Neural cell (in vitro differentiated cells): ENCODE measurements around the gene SLC16A12. TPM values are rescaled to one million over a fixed set of nuclear protein-coding genes. Genes with fewer than 3 reads are reported as not detected.

Source experiments
- H2AFZ ChIP-seq: fragments of 200-600, 300-800 bp; sonication (generic), shearing (Covaris generic); 2 replicates; pipeline ENCODE4 v1.6.0; 2014; ENCODE audit warnings: low read depth, mild to moderate bottlenecking, antibody characterized with exemption, low read length, moderate library complexity
- H3F3A ChIP-seq: fragments of 200-600 bp; shearing (Covaris generic); 2 replicates; pipeline ENCODE4 v1.6.1; 2016; ENCODE audit warnings: mild to moderate bottlenecking, moderate library complexity, mixed read lengths, antibody characterized with exemption, low read length; ENCODE audit not compliant: insufficient read depth, poor library complexity, severe bottlenecking
- H3K27ac ChIP-seq: fragments of 200-600, 300-800 bp; sonication (generic), shearing (Covaris generic); 2 replicates; pipeline ENCODE4 v1.5.1; 2014; ENCODE audit warnings: mild to moderate bottlenecking, low read length, moderate library complexity
- H3K27me3 ChIP-seq: fragments of 300-800, 200-600 bp; sonication (generic), shearing (Covaris generic); 2 replicates; pipeline ENCODE4 v1.6.0; 2014; ENCODE audit warnings: mild to moderate bottlenecking, low read depth, low read length, moderate library complexity; ENCODE audit not compliant: insufficient read depth
- H3K36me3 ChIP-seq: fragments of 300-800, 200-600 bp; sonication (generic), shearing (Covaris generic); 2 replicates; pipeline ENCODE4 v1.5.1; 2014; ENCODE audit warnings: mild to moderate bottlenecking, antibody characterized with exemption, low read length, moderate library complexity; ENCODE audit not compliant: insufficient read depth
- H3K4me2 ChIP-seq: fragments of 300-800, 200-600 bp; sonication (generic), shearing (Covaris generic); 2 replicates; pipeline ENCODE4 v1.6.0; 2014; ENCODE audit warnings: mild to moderate bottlenecking, low read length
- H3K4me3 ChIP-seq: fragments of 300-800, 200-600 bp; sonication (generic), shearing (Covaris generic); 2 replicates; pipeline ENCODE4 v1.5.1; 2014; ENCODE audit warnings: mild to moderate bottlenecking, low read length, moderate library complexity
- H3K79me2 ChIP-seq: fragments of 200-600 bp; shearing (Covaris generic); replicated peaks from 2 replicates; pipeline ENCODE4 v1.6.0; 2014; ENCODE audit warnings: mild to moderate bottlenecking, low read length, moderate library complexity; ENCODE audit not compliant: insufficient read depth
- H3K9ac ChIP-seq: fragments of 300-800, 200-600 bp; sonication (generic), shearing (Covaris generic); 2 replicates; pipeline ENCODE4 v1.6.1; 2016; ENCODE audit warnings: mild to moderate bottlenecking, low read length, mixed read lengths
- H3K9me2 ChIP-seq: fragments of 200-600 bp; shearing (Covaris generic); 2 replicates; pipeline ENCODE4 v1.6.1; 2016; ENCODE audit warnings: mild to moderate bottlenecking, low read length, mixed read lengths; ENCODE audit not compliant: insufficient read depth
- H3K9me3 ChIP-seq: fragments of 200-600, 300-800 bp; sonication (generic), shearing (Covaris generic); 2 replicates; pipeline ENCODE4 v1.6.1; 2016; ENCODE audit warnings: mild to moderate bottlenecking, mixed run types, low read length, moderate library complexity, mixed read lengths
- H4K20me1 ChIP-seq: fragments of 200-600 bp; shearing (Covaris generic); 2 replicates; pipeline ENCODE4 v1.6.1; 2016; ENCODE audit warnings: mild to moderate bottlenecking, mixed run types; ENCODE audit not compliant: insufficient read depth
- EP300 ChIP-seq: fragments of 450-650 bp; conservative IDR thresholded peaks from 2 replicates; pipeline ENCODE4 v1.6.1; 2014; ENCODE audit warnings: antibody characterized with exemption, mild to moderate bottlenecking, moderate library complexity; ENCODE audit not compliant: poor library complexity, severe bottlenecking
- EZH2 ChIP-seq: fragments of 200-600, 300-800 bp; shearing (Covaris generic), sonication (generic); IDR thresholded peaks from 2 replicates; pipeline ENCODE4 v1.6.1; 2014; ENCODE audit warnings: antibody characterized with exemption, low read length, borderline replicate concordance, mild to moderate bottlenecking; ENCODE audit not compliant: insufficient read depth, poor library complexity, severe bottlenecking
- MXI1 ChIP-seq: fragments of 450-650 bp; conservative IDR thresholded peaks from 2 replicates; pipeline ENCODE4 v1.6.1; 2014; ENCODE audit warnings: antibody characterized with exemption, mild to moderate bottlenecking; ENCODE audit not compliant: poor library complexity, severe bottlenecking
- POLR2AphosphoS5 ChIP-seq: IDR thresholded peaks from 2 replicates; pipeline ENCODE4 v1.6.1; 2012
- RAD21 ChIP-seq: fragments of 450-650 bp; conservative IDR thresholded peaks from 2 replicates; pipeline ENCODE4 v1.6.1; 2014; ENCODE audit warnings: antibody characterized with exemption, mild to moderate bottlenecking, moderate library complexity
- SMC3 ChIP-seq: fragments of 450-650 bp; conservative IDR thresholded peaks from 2 replicates; pipeline ENCODE4 v1.6.1; 2014; ENCODE audit warnings: antibody characterized with exemption, mild to moderate bottlenecking, moderate library complexity; ENCODE audit not compliant: poor library complexity
- TAF1 ChIP-seq: IDR thresholded peaks from 2 replicates; pipeline ENCODE4 v1.6.1; 2012; ENCODE audit warnings: low read depth
- polyA plus RNA-seq: library from polyadenylated mRNA; depleted of rRNA; stranded (reverse); fragments of >200 nt; gene quantifications from 2 replicates; pipeline ENCODE4 v1.2.3, GENCODE V29; 2014
- TF ChIP-seq, protein P1 (sequence below): IDR thresholded peaks from 2 replicates; pipeline ENCODE4 v1.6.1; 2012; ENCODE audit warnings: borderline replicate concordance
- TF ChIP-seq, protein P2 (sequence below): fragments of 450-650 bp; IDR thresholded peaks from 2 replicates; pipeline ENCODE4 v1.5.1; 2014; ENCODE audit warnings: antibody characterized with exemption, mild to moderate bottlenecking, moderate library complexity; ENCODE audit not compliant: poor library complexity, severe bottlenecking

SLC16A12 gene
- polyA plus RNA-seq, 1 donor from 2014 or later = 0.04 TPM

DNA sequence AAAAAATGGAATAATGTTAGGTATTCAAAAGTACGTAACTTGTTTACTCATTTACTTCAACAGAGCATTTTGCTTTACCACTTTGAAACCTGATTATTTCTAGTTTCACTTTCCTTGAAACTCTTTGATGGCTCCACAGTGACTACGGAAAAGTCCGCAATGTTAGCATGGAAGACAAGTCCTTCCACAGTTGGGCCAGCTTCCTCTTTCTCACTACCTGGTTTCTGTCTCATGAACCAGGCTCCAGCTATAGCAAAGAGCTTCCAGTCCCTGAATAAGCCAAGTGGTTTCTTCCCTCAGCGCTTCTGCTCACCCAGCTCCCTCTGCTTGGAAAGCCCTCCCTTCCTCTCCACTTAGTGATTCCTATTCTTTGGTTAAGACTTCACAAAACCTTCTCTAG lies 44.8 kb upstream of the SLC16A12 start:
- Histone ChIP-seq H2AFZ (no peak overlapping the region), H3K9ac (no peak overlapping the region), H3K4me3 (no peak overlapping the region), H3K36me3 (no peaks in the 10 kb centered on the region), H3K27me3 (no peaks in the 10 kb centered on the region), H4K20me1 (no peaks in the 10 kb centered on the region), H3K27ac (no peak overlapping the region), H3K4me2 (no peak overlapping the region), H3K79me2 (no peaks in the 10 kb centered on the region), H3K9me2 (no peaks in the 10 kb centered on the region), H3K9me3 (no peaks in the 10 kb centered on the region), H3F3A (no peaks in the 10 kb centered on the region)
- TF ChIP-seq EP300 = no peak
- TF ChIP-seq, protein P1, sequence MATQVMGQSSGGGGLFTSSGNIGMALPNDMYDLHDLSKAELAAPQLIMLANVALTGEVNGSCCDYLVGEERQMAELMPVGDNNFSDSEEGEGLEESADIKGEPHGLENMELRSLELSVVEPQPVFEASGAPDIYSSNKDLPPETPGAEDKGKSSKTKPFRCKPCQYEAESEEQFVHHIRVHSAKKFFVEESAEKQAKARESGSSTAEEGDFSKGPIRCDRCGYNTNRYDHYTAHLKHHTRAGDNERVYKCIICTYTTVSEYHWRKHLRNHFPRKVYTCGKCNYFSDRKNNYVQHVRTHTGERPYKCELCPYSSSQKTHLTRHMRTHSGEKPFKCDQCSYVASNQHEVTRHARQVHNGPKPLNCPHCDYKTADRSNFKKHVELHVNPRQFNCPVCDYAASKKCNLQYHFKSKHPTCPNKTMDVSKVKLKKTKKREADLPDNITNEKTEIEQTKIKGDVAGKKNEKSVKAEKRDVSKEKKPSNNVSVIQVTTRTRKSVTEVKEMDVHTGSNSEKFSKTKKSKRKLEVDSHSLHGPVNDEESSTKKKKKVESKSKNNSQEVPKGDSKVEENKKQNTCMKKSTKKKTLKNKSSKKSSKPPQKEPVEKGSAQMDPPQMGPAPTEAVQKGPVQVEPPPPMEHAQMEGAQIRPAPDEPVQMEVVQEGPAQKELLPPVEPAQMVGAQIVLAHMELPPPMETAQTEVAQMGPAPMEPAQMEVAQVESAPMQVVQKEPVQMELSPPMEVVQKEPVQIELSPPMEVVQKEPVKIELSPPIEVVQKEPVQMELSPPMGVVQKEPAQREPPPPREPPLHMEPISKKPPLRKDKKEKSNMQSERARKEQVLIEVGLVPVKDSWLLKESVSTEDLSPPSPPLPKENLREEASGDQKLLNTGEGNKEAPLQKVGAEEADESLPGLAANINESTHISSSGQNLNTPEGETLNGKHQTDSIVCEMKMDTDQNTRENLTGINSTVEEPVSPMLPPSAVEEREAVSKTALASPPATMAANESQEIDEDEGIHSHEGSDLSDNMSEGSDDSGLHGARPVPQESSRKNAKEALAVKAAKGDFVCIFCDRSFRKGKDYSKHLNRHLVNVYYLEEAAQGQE = no peak
- no peak for TF ChIP-seq EZH2
- TF ChIP-seq RAD21 = no peak

DNA sequence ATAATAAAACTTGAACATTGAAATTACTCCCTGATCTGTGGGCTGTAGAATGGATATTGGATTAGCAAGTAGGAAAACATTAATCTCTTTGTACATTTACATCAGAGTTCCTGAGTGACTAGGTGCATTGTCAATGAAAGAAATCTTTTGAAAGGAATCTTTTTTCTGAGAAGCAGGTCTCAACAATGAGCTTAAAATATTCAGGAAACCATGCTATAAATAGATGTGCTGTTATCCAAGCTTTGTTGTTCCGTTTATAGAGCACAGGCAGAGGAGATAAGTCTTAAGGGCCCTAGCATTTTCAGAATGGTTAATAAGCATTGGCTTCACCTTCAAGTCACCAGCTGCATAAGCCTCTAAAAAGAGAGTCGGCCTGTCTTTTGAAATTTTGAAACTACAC lies 41.3 kb upstream of the SLC16A12 start:
- H3K9me2 ChIP-seq = no peaks in the 10 kb centered on the region
- no peaks in the 10 kb centered on the region for H3F3A ChIP-seq
- no peaks in the 10 kb centered on the region for H3K9me3 ChIP-seq
- no peak overlapping the region for H2AFZ ChIP-seq
- TF ChIP-seq RAD21 (no peak), SMC3 (no peak), EZH2 (no peak), TAF1 (no peak), MXI1 (no peak), EP300 (no peak), POLR2AphosphoS5 (no peak)
- TF ChIP-seq, protein P2, sequence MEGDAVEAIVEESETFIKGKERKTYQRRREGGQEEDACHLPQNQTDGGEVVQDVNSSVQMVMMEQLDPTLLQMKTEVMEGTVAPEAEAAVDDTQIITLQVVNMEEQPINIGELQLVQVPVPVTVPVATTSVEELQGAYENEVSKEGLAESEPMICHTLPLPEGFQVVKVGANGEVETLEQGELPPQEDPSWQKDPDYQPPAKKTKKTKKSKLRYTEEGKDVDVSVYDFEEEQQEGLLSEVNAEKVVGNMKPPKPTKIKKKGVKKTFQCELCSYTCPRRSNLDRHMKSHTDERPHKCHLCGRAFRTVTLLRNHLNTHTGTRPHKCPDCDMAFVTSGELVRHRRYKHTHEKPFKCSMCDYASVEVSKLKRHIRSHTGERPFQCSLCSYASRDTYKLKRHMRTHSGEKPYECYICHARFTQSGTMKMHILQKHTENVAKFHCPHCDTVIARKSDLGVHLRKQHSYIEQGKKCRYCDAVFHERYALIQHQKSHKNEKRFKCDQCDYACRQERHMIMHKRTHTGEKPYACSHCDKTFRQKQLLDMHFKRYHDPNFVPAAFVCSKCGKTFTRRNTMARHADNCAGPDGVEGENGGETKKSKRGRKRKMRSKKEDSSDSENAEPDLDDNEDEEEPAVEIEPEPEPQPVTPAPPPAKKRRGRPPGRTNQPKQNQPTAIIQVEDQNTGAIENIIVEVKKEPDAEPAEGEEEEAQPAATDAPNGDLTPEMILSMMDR = no peak
- TF ChIP-seq, protein P1 = no peak
- no peaks in the 10 kb centered on the region for H4K20me1 ChIP-seq
- no peaks in the 10 kb centered on the region for H3K79me2 ChIP-seq
- no peak overlapping the region for H3K27ac ChIP-seq
- H3K4me2 ChIP-seq = no peak overlapping the region
- no peaks in the 10 kb centered on the region for H3K36me3 ChIP-seq
- H3K4me3 ChIP-seq = no peak overlapping the region
- no peaks in the 10 kb centered on the region for H3K27me3 ChIP-seq
- no peak overlapping the region for H3K9ac ChIP-seq
